GM12878 (cell line): ENCODE measurements around the gene LSAMP. TPM values are rescaled to one million over a fixed set of nuclear protein-coding genes. Genes with fewer than 3 reads are reported as not detected.

ENCODE experiments used
- ATAC-seq: fragments of 200-7000 bp; cut with Tn5 transposase; 3 replicates; pipeline ENCODE4 v1.9.1; 2020; ENCODE audit warnings: mild to moderate bottlenecking, moderate library complexity
- BruUV-seq: library from RNA; stranded (reverse); fragments of 400-500 nt; replicated peaks from 2 replicates; lab custom pipeline; 2021; lab: Mats Ljungman, UMichigan
- CTCF ChIA-PET: fragments of 300-600 bp; sonication (Branson Sonifier 250); formaldehyde crosslinking; extraction: SDS; loops from one replicate; lab custom pipeline; 2021; ENCODE audit warnings: inconsistent platforms; lab: Yijun Ruan, JAX
- POLR2A ChIA-PET: fragments of 350-600 bp; formaldehyde crosslinking; extraction: SDS; loops from one replicate; lab custom pipeline; 2021; ENCODE audit warnings: inconsistent platforms; lab: Charles Lee
- RAD21 ChIA-PET: fragments of 300-600 bp; sonication (Branson Sonifier 250); formaldehyde crosslinking; loops from one replicate; lab custom pipeline; 2023; ENCODE audit warnings: antibody characterized with exemption; ENCODE audit not compliant: unreplicated experiment; lab: Charles Lee
- SMC1A ChIA-PET: fragments of 300-600 bp; sonication (Branson Sonifier 250); formaldehyde crosslinking; loops from one replicate; lab custom pipeline; 2023; ENCODE audit not compliant: unreplicated experiment, uncharacterized antibody; lab: Charles Lee
- DNase-seq: peaks from one replicate; pipeline ENCODE4 v3.0.0-alpha.2; 2011; ENCODE audit warnings: low read depth, low spot score
- FAIRE-seq: peaks from 3 replicates; lab custom pipeline; 2011; peaks lifted over from hg19 to GRCh38; lab: Jason Lieb, UNC
- H2AFZ ChIP-seq: 2 replicates; pipeline ENCODE4 v1.6.0; 2011; ENCODE audit warnings: low read depth, low read length, control low read depth; ENCODE audit not compliant: control insufficient read depth
- H3K27ac ChIP-seq: 2 replicates; pipeline ENCODE4 v1.5.1; 2011; ENCODE audit warnings: control low read depth; ENCODE audit not compliant: control insufficient read depth, insufficient read depth
- H3K27me3 ChIP-seq, 2 experiments: replicated peaks in 1 of 2; 2 replicates each; pipeline versions ENCODE4 v1.6.0 to v1.6.1; 2011; ENCODE audit warnings: low read length in 1 of 2; ENCODE audit not compliant: control insufficient read depth in 2 of 2, insufficient read depth in 2 of 2
- H3K36me3 ChIP-seq, 2 experiments: 2 replicates each; pipeline ENCODE4 v1.5.1; 2011; ENCODE audit warnings: low read length in 1 of 2; ENCODE audit not compliant: control insufficient read depth in 2 of 2, insufficient read depth in 2 of 2
- H3K4me1 ChIP-seq: 2 replicates; pipeline ENCODE4 v1.6.1; 2011; ENCODE audit warnings: mild to moderate bottlenecking, low read length, moderate library complexity, mixed read lengths; ENCODE audit not compliant: control insufficient read depth, insufficient read depth
- H3K4me2 ChIP-seq: 2 replicates; pipeline ENCODE4 v1.6.0; 2011; ENCODE audit warnings: control low read depth; ENCODE audit not compliant: control insufficient read depth, insufficient read depth
- H3K4me3 ChIP-seq: fragments of 200-600 bp; sonication (generic); 2 replicates; pipeline ENCODE4 v1.5.1; 2016
- H3K79me2 ChIP-seq: 2 replicates; pipeline ENCODE4 v1.6.0; 2011; ENCODE audit warnings: low read length; ENCODE audit not compliant: control insufficient read depth, insufficient read depth
- H3K9ac ChIP-seq: 2 replicates; pipeline ENCODE4 v1.8.0; 2011; ENCODE audit warnings: low read length, control low read depth, mixed read lengths; ENCODE audit not compliant: control insufficient read depth, insufficient read depth
- H3K9me3 ChIP-seq: replicated peaks from 3 replicates; pipeline ENCODE4 v1.5.1; 2011; ENCODE audit warnings: mild to moderate bottlenecking, low read length; ENCODE audit not compliant: control insufficient read depth, insufficient read depth
- H4K20me1 ChIP-seq: 2 replicates; pipeline ENCODE4 v1.6.0; 2011; ENCODE audit not compliant: control insufficient read depth, insufficient read depth
- CBX3 ChIP-seq: fragments of 200-600 bp; sonication (generic); IDR thresholded peaks from 2 replicates; pipeline ENCODE4 v1.6.1; 2016; ENCODE audit warnings: low read depth, borderline replicate concordance
- CEBPZ ChIP-seq: fragments of 150-350 bp; IDR thresholded peaks from 2 replicates; pipeline ENCODE4 v1.6.1; 2016; ENCODE audit warnings: low read depth, low read length
- ZBTB11 ChIP-seq: fragments of 450-650 bp; formaldehyde crosslinking; IDR thresholded peaks from 2 replicates; pipeline ENCODE4 v1.5.0; 2022; ENCODE audit warnings: mild to moderate bottlenecking, missing genetic modification characterization
- whole genome bisulfite sequencing: methylation state at CpG from one replicate; pipeline ENCODE4 v1.1.6; 2016; ENCODE audit warnings: low lambda C conversion rate; ENCODE audit not compliant: insufficient replicate concordance, insufficient coverage; ENCODE audit errors: missing lambda C conversion rate; 5-methylcytosine and 5-hydroxymethylcytosine counted together
- in situ Hi-C: fragments of 300-500 bp; cut with MboI; formaldehyde crosslinking; loops from 9 replicates; pipeline ENCODE4 v1.14.3; 2018; ENCODE audit warnings: mixed read lengths
- intact Hi-C: fragments of 100-400 bp; cut with micrococcal nuclease; formaldehyde crosslinking; loops from one replicate; pipeline ENCODE4 v1.14.2; 2022; ENCODE audit not compliant: unreplicated experiment
- polyA plus RNA-seq, 11 experiments: library from polyadenylated mRNA; depleted of rRNA in 4 of 11; unstranded in 6 of 11; stranded (reverse) in 5 of 11; fragments of >200 nt; fragmentation: Nextera tagmentation in 4 of 11; fragmentation: Illumina TruSeq in 1 of 11; extraction: Ambion mirVana in 4 of 11; extraction: Trizol in 1 of 11; gene quantifications; 1 replicate in 1 of 11; 2 replicates in 10 of 11; pipeline versions ENCODE4 v1.2.1 to v1.2.3, GENCODE V29; 2011 to 2016; ENCODE audit warnings: inconsistent platforms in 2 of 11, missing spikeins in 2 of 11, low read depth in 1 of 11
- total RNA-seq, 4 experiments: library from RNA; depleted of rRNA in 3 of 4; stranded (reverse); fragments of >200 nt in 3 of 4; fragmentation: Illumina TruSeq in 1 of 4; extraction: Trizol in 1 of 4; gene quantifications; 2 replicates each; pipeline versions ENCODE4 v1.2.1 to v1.2.3, GENCODE V29; 2013 to 2021
- TF ChIP-seq, protein P1 (sequence below): fragments of 150-350 bp; IDR thresholded peaks from 2 replicates; pipeline ENCODE4 v1.6.1; 2014; ENCODE audit warnings: mild to moderate bottlenecking, low read depth, low read length
- TF ChIP-seq, protein P2 (sequence below): IDR thresholded peaks from 2 replicates; pipeline ENCODE4 v1.6.1; 2011; ENCODE audit warnings: low read depth, mild to moderate bottlenecking, low read length, moderate library complexity, borderline replicate concordance; ENCODE audit errors: extremely low read depth
- TF ChIP-seq, protein P3 (sequence below): IDR thresholded peaks from 2 replicates; pipeline ENCODE4 v1.6.1; 2011; ENCODE audit warnings: low read depth, low read length, improper control_type of control experiment, borderline replicate concordance

The LSAMP gene
- total and polyA plus RNA-seq, 10 of the 15 experiments (the other 5 are each of a cell fraction or from before 2014, with no cell fraction given): 2.0 to 12.7 (median 6.5) TPM

DNA sequence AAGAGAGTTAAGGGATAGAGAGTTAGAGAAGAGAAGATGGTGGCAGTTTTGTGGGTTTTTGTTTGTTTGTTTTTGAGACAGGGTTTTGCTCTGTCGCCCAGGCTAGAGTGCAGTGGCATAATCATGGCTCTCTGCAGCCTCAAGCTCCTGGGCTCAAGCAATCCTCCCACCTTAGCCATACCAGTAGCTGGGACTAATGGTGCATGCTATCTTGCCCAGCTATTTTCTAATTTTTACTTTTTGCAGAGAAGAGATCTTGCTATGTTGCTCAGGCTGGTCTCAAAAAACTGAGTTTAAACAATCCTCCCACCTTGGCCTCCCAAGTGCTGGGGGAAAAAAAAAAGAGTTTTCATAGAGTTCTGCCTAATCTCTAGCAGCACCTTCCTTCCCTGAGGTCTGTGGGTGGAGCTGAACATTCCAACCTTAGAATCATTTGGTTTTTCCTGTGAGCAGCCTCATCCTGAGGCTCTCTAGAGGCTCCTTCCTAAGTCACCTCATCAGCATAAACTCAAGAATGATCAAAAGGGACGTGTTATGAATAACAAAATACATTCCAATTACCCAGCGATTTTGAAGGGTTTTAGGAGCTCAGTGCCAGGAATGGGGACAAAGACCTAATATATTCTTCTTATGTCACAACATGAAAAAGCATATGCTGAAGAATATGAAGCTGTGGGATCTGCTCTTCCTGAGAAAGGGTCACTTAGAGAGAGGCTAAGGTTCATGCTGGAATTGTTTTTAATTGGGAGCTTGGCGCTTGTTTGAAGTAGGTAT is 180.6 kb downstream of the LSAMP start:
- no peaks in the 10 kb centered on the region for H4K20me1 ChIP-seq
- ChIA-PET SMC1A (interaction anchor here (0.8 to 4.8 kb wide), 10 partner anchors 10 to 188 kb away, joined by 3 to 35 read pairs (median 4); no protein-coding TSS in a partner anchor), POLR2A (interaction anchor here (0.6 to 2.5 kb wide), 6 partner anchors 9 to 75 kb away, joined by 3 to 9 read pairs (median 4); no protein-coding TSS in a partner anchor), CTCF (interaction anchor here (1.1 to 2.0 kb wide), 3 partner anchors 9 to 54 kb away, joined by 3 to 5 read pairs (median 4); no protein-coding TSS in a partner anchor), RAD21 (interaction anchor here (0.9 to 2.9 kb wide), 8 partner anchors 9 to 57 kb away, joined by 3 to 11 read pairs (median 4); no protein-coding TSS in a partner anchor)
- no peak overlapping the region for H2AFZ ChIP-seq
- BruUV-seq: no TSS peak
- no peaks in the 10 kb centered on the region for H3K36me3 ChIP-seq
- no peak overlapping the region for H3K4me3 ChIP-seq
- no peak overlapping the region for H3K4me2 ChIP-seq
- FAIRE-seq (no peak), DNase-seq (no peak), ATAC-seq (no peak)
- no peak overlapping the region for H3K27ac ChIP-seq
- H3K27me3 ChIP-seq: no peaks in the 10 kb centered on the region
- H3K4me1 ChIP-seq: no peaks in the 10 kb centered on the region
- 3% methylated on average over 4 of the region's 4 CpGs for WGBS
- intact Hi-C loops (loop anchor here (5.0 kb wide), 1 partner anchor 78 kb away; no protein-coding TSS in a partner anchor), in situ Hi-C loops (no loop called here)
- H3K9me3 ChIP-seq: no peaks in the 10 kb centered on the region
- TF ChIP-seq, protein P1, sequence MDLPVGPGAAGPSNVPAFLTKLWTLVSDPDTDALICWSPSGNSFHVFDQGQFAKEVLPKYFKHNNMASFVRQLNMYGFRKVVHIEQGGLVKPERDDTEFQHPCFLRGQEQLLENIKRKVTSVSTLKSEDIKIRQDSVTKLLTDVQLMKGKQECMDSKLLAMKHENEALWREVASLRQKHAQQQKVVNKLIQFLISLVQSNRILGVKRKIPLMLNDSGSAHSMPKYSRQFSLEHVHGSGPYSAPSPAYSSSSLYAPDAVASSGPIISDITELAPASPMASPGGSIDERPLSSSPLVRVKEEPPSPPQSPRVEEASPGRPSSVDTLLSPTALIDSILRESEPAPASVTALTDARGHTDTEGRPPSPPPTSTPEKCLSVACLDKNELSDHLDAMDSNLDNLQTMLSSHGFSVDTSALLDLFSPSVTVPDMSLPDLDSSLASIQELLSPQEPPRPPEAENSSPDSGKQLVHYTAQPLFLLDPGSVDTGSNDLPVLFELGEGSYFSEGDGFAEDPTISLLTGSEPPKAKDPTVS: no peak
- TF ChIP-seq ZBTB11 (CRISPR knock-in tag) (no peak), CEBPZ (no peak), CBX3 (no peak)
- TF ChIP-seq, protein P2, sequence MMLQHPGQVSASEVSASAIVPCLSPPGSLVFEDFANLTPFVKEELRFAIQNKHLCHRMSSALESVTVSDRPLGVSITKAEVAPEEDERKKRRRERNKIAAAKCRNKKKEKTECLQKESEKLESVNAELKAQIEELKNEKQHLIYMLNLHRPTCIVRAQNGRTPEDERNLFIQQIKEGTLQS: no peak
- TF ChIP-seq, protein P3, sequence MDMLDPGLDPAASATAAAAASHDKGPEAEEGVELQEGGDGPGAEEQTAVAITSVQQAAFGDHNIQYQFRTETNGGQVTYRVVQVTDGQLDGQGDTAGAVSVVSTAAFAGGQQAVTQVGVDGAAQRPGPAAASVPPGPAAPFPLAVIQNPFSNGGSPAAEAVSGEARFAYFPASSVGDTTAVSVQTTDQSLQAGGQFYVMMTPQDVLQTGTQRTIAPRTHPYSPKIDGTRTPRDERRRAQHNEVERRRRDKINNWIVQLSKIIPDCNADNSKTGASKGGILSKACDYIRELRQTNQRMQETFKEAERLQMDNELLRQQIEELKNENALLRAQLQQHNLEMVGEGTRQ: no peak
- H3K79me2 ChIP-seq: no peaks in the 10 kb centered on the region
- no peak overlapping the region for H3K9ac ChIP-seq
